AG10803 (cell line): Measurements from ENCODE around the gene IL17F.

Experiments
- DNase-seq: peaks from one replicate; pipeline ENCODE4 v3.0.0; 2010; ENCODE audit warnings: low read depth
- H3K4me3 ChIP-seq: 2 replicates; pipeline ENCODE4 v1.5.1; 2011; ENCODE audit warnings: mild to moderate bottlenecking, low read length, control low read depth
- TF ChIP-seq, protein P1 (sequence below): conservative IDR thresholded peaks from 2 replicates; pipeline ENCODE4 v1.5.1; 2011; ENCODE audit warnings: mild to moderate bottlenecking, low read length, control low read depth, inconsistent platforms

The IL17F gene

DNA sequence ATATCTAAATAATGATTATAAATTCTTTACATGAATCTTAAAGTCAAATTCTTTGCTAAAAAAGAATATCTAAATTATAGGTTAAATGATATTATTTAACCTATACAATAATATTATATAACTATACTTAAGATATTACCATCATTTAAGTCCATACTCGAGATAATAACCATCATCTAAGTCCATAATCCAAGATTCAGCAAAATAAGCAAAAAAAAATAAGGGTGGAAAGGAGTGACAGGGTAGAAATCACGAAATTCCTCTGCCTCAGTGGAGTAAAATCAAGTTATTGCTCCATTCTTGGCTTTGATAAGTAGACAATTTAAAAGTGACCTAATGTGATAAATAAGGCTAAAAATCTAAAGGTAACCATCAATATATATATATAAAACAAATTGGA lies 48.4 kb downstream of the IL17F start:
- H3K4me3 ChIP-seq: no peak overlapping the region
- DNase-seq: no peak
- TF ChIP-seq, protein P1, sequence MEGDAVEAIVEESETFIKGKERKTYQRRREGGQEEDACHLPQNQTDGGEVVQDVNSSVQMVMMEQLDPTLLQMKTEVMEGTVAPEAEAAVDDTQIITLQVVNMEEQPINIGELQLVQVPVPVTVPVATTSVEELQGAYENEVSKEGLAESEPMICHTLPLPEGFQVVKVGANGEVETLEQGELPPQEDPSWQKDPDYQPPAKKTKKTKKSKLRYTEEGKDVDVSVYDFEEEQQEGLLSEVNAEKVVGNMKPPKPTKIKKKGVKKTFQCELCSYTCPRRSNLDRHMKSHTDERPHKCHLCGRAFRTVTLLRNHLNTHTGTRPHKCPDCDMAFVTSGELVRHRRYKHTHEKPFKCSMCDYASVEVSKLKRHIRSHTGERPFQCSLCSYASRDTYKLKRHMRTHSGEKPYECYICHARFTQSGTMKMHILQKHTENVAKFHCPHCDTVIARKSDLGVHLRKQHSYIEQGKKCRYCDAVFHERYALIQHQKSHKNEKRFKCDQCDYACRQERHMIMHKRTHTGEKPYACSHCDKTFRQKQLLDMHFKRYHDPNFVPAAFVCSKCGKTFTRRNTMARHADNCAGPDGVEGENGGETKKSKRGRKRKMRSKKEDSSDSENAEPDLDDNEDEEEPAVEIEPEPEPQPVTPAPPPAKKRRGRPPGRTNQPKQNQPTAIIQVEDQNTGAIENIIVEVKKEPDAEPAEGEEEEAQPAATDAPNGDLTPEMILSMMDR: no peak

DNA sequence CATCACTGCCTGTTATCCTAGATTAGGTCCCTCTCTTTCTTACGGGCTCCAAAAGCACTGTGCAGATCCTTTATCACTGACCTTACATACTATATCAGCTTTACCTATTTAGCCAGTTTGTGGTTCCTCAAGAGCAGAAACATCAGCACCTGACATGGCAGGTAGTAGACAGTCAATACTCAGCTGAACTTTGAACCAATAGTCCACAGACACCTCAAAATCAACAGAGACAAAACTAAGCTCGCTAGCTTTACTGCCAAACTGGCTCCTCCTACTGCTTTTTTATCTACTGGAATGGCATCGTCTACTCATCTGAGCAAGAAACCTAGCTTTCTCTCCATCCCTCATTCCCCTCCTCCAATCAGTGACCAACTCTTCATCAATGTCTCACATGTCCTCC lies 52.5 kb downstream of the IL17F start:
- TF ChIP-seq, protein P1: no peak
- no peak for DNase-seq
- H3K4me3 ChIP-seq: no peak overlapping the region

DNA sequence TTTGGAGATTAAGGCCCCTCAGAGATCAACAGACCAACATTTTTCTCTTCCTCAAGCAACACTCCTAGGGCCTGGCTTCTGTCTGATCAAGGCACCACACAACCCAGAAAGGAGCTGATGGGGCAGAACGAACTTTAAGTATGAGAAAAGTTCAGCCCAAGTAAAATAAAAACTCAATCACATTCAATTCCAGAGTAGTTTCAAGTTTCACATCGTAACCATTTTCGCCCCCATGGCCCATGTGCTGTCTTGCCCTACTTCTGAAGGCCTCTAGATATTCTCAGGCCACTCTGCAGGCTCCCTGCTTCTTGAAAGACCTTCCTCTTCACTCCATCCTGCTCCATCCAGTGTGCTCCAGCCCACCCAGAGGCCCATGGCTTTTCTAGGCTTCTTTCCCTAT lies 53.9 kb downstream of the IL17F start:
- TF ChIP-seq, protein P1: no peak
- H3K4me3 ChIP-seq: no peak overlapping the region
- no peak for DNase-seq

DNA sequence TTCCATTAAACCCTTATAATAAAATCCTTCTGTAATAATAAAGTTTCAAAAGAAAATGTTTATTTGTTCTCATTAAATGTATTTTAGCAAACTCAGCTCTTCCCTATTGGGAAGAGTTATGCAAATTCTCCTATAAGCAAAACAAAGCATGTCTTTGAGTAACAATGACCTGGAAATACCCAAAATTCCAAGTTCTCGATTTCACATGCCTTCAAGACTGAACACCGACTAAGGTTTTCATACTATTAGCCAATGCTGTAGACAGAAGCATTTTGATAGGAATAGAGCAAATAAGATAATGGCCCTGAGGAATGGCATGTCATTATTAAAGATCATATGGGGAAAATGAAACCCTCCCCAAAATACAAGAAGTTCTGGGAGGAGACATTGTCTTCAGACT lies 54.3 kb downstream of the IL17F start:
- TF ChIP-seq, protein P1: no peak
- H3K4me3 ChIP-seq: no peak overlapping the region
- DNase-seq: no peak

DNA sequence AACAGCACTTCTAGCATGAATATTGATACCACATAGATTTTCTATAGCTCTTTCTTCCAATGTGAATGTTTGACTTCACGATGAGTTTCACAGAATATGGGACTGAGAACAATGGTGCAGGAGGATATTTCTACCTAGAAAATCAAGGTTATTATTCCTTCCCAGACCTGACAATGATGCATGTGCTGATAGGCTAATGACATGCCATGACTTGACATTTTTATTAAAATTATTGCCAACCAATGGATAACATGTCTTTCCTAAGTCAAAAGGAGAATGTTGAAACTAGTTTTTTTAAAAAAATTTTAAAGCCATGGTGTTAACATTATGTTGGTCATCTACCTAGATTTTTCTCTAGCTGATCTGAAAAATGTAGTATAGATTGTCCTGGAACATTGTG lies 57.2 kb downstream of the IL17F start:
- no peak overlapping the region for H3K4me3 ChIP-seq
- no peak for DNase-seq

More for the DNA sequence above, 57.2 kb downstream of the IL17F start:
- TF ChIP-seq, protein P1: no peak
